ENCODE results near the gene SYNGR3. TPM values are rescaled to one million over a fixed set of nuclear protein-coding genes. Genes with fewer than 3 reads are reported as not detected.

Gene SYNGR3
- total and polyA plus RNA-seq, 2 of the 13 experiments (the other 11 are each of a cell fraction or from before 2014, with no cell fraction given), result 0.97 to 5.7 TPM

- TF ChIP-seq ZNF34 (CRISPR knock-in tag; IDR thresholded peaks at IDR 0.05; ENCODE audit: borderline replicate concordance) (no peak), BRD4 (CRISPR knock-in tag; IDR thresholded peaks at IDR 0.05) (no peak; the same call in 1 of the 2 replicates), SNAI1 (CRISPR knock-in tag; IDR thresholded peaks at IDR 0.05; ENCODE audit: borderline replicate concordance) (no peak), ZNF318 (CRISPR knock-in tag; IDR thresholded peaks at IDR 0.05) (no peak), ZNF543 (CRISPR knock-in tag; IDR thresholded peaks at IDR 0.05) (no peak; the same call in 1 of the 2 replicates), PHB2 (IDR thresholded peaks at IDR 0.05; ENCODE audit: partially characterized antibody) (no peak), HNF1B (CRISPR knock-in tag; IDR thresholded peaks at IDR 0.05) (peak; percentile 43; the same call in 1 of the 2 replicates), ZNF660 (CRISPR knock-in tag; IDR thresholded peaks at IDR 0.05; ENCODE audit: borderline replicate concordance, low read depth) (no peak), SRF (IDR thresholded peaks at IDR 0.05; ENCODE audit: low read depth, low read length) (no peak), NFKB2 (CRISPR knock-in tag; IDR thresholded peaks at IDR 0.05; ENCODE audit: borderline replicate concordance) (peak; percentile 33; the same call in 1 of the 2 replicates), ZNF432 (CRISPR knock-in tag; IDR thresholded peaks at IDR 0.05; ENCODE audit: borderline replicate concordance) (no peak), ZNF749 (CRISPR knock-in tag; IDR thresholded peaks at IDR 0.05; ENCODE audit: borderline replicate concordance) (no peak; the same call in 1 of the 2 replicates), NFKBIZ (CRISPR knock-in tag; IDR thresholded peaks at IDR 0.05) (0 out of 2 replicates have a peak, but pooled peaks have one; percentile 32), ZNF251 (CRISPR knock-in tag; IDR thresholded peaks at IDR 0.05) (no peak), ZNF850 (CRISPR knock-in tag; conservative IDR thresholded peaks at IDR 0.05) (no peak), PHF20 (CRISPR knock-in tag; IDR thresholded peaks at IDR 0.05) (peak; percentile 77), ZBTB8A (CRISPR knock-in tag; IDR thresholded peaks at IDR 0.05; ENCODE audit: borderline replicate concordance, low read depth) (no peak)
- TF ChIP-seq, protein P1, sequence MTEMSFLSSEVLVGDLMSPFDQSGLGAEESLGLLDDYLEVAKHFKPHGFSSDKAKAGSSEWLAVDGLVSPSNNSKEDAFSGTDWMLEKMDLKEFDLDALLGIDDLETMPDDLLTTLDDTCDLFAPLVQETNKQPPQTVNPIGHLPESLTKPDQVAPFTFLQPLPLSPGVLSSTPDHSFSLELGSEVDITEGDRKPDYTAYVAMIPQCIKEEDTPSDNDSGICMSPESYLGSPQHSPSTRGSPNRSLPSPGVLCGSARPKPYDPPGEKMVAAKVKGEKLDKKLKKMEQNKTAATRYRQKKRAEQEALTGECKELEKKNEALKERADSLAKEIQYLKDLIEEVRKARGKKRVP (CRISPR knock-in tag; IDR thresholded peaks at IDR 0.05), result peak in 1 of 2 experiments; percentile 41; a peak in 1 of 4 replicates
Measured at GRCh38 chr16:1983544-1984346, 6.0 kb upstream of the SYNGR3 start, which contains the start of gene GFER (continued).

Data from HepG2 (cell line).